Left ventricle myocardium inferior (tissue), 1 donor: Measurements from ENCODE around the gene NTM. TPM values are rescaled to one million over a fixed set of nuclear protein-coding genes. Genes with fewer than 3 reads are reported as not detected.

Experiments
- DNase-seq: peaks from one replicate; pipeline ENCODE4 v3.0.0-alpha.2; 2020
- H3K27ac ChIP-seq: fragments of 200-600 bp; replicated peaks from 2 replicates; pipeline ENCODE4 v1.8.0; 2021
- H3K27me3 ChIP-seq: fragments of 200-600 bp; 2 replicates; pipeline ENCODE4 v1.8.0; 2021; ENCODE audit warnings: low read depth
- H3K36me3 ChIP-seq: fragments of 200-600 bp; 2 replicates; pipeline ENCODE4 v1.8.0; 2021
- H3K4me1 ChIP-seq: fragments of 200-600 bp; 2 replicates; pipeline ENCODE4 v1.8.0; 2021
- H3K4me3 ChIP-seq: fragments of 200-600 bp; 2 replicates; pipeline ENCODE4 v1.8.0; 2021; ENCODE audit warnings: mild to moderate bottlenecking, moderate library complexity
- H3K9me3 ChIP-seq: fragments of 200-600 bp; replicated peaks from 2 replicates; pipeline ENCODE4 v1.8.0; 2021
- intact Hi-C: fragments of 100-400 bp; cut with micrococcal nuclease; formaldehyde crosslinking; loops from one replicate; pipeline ENCODE4 v1.11.0; 2022
- total RNA-seq: library from RNA; stranded (reverse); fragmentation: NEBNext Ultra II Directional; extraction: Animal tissue kit (Norgen Biotek cat#: 25700); gene quantifications from one replicate; pipeline ENCODE4 v1.2.1, GENCODE V29; 2021
- TF ChIP-seq, protein P1 (sequence below): fragments of 200-600 bp; IDR thresholded peaks from 2 replicates; pipeline ENCODE4 v1.8.0; 2021; ENCODE audit warnings: antibody characterized with exemption, mild to moderate bottlenecking, borderline replicate concordance
- donor health status: DM: no; HTN: yes; CAD: no; lungs with severe emphysema.

NTM gene
- total RNA-seq, 1 donor from 2014 or later, result 1.0 TPM

- Histone ChIP-seq H3K9me3 (no peaks in the 10 kb centered on the region), H3K4me3 (no peak overlapping the region), H3K27me3 (peaks cover 28% of the 10 kb centered on the region), H3K27ac (no peak overlapping the region), H3K4me1 (peaks cover 9% of the 10 kb centered on the region), H3K36me3 (no peaks in the 10 kb centered on the region)
- DNase-seq, result no peak
- TF ChIP-seq, protein P1, sequence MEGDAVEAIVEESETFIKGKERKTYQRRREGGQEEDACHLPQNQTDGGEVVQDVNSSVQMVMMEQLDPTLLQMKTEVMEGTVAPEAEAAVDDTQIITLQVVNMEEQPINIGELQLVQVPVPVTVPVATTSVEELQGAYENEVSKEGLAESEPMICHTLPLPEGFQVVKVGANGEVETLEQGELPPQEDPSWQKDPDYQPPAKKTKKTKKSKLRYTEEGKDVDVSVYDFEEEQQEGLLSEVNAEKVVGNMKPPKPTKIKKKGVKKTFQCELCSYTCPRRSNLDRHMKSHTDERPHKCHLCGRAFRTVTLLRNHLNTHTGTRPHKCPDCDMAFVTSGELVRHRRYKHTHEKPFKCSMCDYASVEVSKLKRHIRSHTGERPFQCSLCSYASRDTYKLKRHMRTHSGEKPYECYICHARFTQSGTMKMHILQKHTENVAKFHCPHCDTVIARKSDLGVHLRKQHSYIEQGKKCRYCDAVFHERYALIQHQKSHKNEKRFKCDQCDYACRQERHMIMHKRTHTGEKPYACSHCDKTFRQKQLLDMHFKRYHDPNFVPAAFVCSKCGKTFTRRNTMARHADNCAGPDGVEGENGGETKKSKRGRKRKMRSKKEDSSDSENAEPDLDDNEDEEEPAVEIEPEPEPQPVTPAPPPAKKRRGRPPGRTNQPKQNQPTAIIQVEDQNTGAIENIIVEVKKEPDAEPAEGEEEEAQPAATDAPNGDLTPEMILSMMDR, result no peak
- intact Hi-C loops, result no loop called here
Observed at GRCh38 chr11:131894615-131895544, 524.5 kb downstream of the NTM start.

GRCh38 chr11:131895865-131896264 lies 525.5 kb downstream of the NTM start:
- Histone ChIP-seq H3K4me1 (no peaks in the 10 kb centered on the region), H3K27me3 (peaks cover 28% of the 10 kb centered on the region), H3K9me3 (no peaks in the 10 kb centered on the region), H3K36me3 (no peaks in the 10 kb centered on the region), H3K4me3 (no peak overlapping the region), H3K27ac (no peak overlapping the region)
- TF ChIP-seq, protein P1, result no peak
- intact Hi-C loops, result no loop called here
- DNase-seq, result no peak

DNA sequence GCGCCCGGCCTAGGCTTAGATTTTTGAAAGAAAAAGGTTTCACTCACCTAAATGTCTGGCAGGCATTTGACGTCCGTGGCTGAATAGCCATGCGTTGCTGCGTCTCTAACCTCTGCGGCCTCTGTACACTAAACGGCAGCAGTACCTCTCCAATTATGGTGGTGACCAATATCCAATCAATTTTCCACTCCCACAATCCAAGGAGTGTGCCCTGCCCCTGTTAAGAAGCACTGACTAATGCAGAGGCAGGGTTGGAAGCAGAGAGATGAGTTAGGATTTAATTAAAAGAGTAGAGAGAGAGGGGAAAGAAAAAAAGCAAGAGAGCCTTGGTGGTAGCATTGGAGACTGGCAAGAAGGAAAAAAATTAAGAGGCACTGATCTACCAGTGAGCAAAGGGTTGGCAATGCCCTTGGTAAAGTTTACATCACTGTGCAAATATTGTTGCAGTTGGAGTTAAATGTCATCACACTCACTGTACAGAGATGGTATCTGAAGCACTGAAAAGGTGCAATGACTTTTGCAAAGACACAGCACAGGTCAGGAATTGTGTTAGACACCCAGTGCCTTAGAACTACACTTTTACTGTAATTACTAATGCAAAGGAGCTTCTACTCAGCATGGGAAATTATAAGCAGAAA lies 526.7 kb downstream of the NTM start:
- no peak for DNase-seq
- Histone ChIP-seq H3K4me1 (no peaks in the 10 kb centered on the region), H3K27ac (no peak overlapping the region), H3K4me3 (no peak overlapping the region), H3K27me3 (peaks cover 34% of the 10 kb centered on the region), H3K36me3 (no peaks in the 10 kb centered on the region), H3K9me3 (no peaks in the 10 kb centered on the region)
- TF ChIP-seq, protein P1, result no peak
- intact Hi-C loops, result no loop called here

- Histone ChIP-seq H3K4me1 (no peaks in the 10 kb centered on the region), H3K36me3 (no peaks in the 10 kb centered on the region), H3K27ac (no peak overlapping the region), H3K27me3 (peaks cover 29% of the 10 kb centered on the region), H3K4me3 (no peak overlapping the region), H3K9me3 (no peaks in the 10 kb centered on the region)
- no peak for DNase-seq
- intact Hi-C loops, result no loop called here
- TF ChIP-seq, protein P1, result no peak
Observed at GRCh38 chr11:131897956-131898355, 527.5 kb downstream of the NTM start.

GRCh38 chr11:131898949-131899348 lies 528.5 kb downstream of the NTM start:
- intact Hi-C loops, result no loop called here
- no peaks in the 10 kb centered on the region for H3K36me3 ChIP-seq
- DNase-seq, result no peak
- H3K27ac ChIP-seq, result no peak overlapping the region
- H3K4me1 ChIP-seq, result no peaks in the 10 kb centered on the region
- peaks cover 26% of the 10 kb centered on the region for H3K27me3 ChIP-seq
- TF ChIP-seq, protein P1, result no peak
- H3K9me3 ChIP-seq, result no peaks in the 10 kb centered on the region
- H3K4me3 ChIP-seq, result no peak overlapping the region
